ENCODE results near the gene COBL.
A peak's percentile ranks its signal among the peaks of the same experiment; 100 is the strongest.

The COBL gene

DNA sequence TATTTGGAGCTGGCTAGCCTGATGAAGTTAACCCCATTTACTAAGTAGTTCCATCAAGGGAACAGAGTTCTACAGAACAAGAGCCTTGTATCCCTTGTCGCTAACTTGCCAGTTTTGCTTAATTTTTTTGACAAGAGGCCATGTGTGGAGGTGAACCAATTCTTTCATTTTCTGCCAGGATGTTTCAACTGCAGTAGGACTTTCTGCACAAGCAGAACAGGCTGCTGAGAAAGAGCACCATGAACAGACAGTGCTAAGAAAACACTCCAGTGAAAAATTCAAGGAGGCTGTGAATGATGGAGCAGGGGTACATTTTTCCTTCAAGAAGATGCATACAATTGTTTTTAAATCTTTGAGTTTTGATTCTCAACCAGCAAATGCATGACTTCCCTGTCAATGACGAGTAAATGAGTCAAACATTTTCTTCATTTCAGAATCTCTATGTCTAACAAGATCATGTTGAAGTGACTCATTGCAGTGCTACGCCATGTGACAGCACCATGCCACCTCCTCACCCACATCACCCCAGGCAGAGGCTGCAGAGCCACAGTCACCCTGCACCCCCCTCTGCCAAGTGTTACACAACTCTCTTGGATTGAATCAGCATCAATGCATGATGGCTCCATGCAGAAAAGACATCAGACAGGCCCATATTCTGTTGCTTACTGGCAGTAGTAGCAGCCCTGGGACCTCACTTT is 193.1 kb downstream of the COBL start:
- Histone ChIP-seq H4K20me1 (ENCODE audit: insufficient read depth, low read length, poor library complexity, severe bottlenecking) (no peaks in the 10 kb centered on the region), H3K79me2 (ENCODE audit: insufficient read depth, low read length) (no peaks in the 10 kb centered on the region), H3K9me3 (ENCODE audit: insufficient read depth, low read depth, low read length) (no peaks in the 10 kb centered on the region), H3K4me3 (ENCODE audit: low read length, poor library complexity, severe bottlenecking) (no peak overlapping the region), H3K4me1 (ENCODE audit: insufficient read depth, low read length, poor library complexity, severe bottlenecking) (peaks cover 42% of the 10 kb centered on the region), H3K9me2 (replicated peaks; ENCODE audit: low read depth, low read length) (no peaks in the 10 kb centered on the region), H3K27me3 (ENCODE audit: insufficient read depth, low read length, poor library complexity, severe bottlenecking) (no peaks in the 10 kb centered on the region), H3K9ac (ENCODE audit: low read depth, low read length, poor library complexity, severe bottlenecking) (peak overlapping the region; percentile 72), H2AFZ (ENCODE audit: low read length) (peak overlapping the region; percentile 5; the same call in 1 of the 2 replicates), H3F3A (ENCODE audit: low read depth) (peaks cover 7% of the 10 kb centered on the region), H3K36me3 (ENCODE audit: insufficient read depth, low read length) (no peaks in the 10 kb centered on the region), H3K4me2 (ENCODE audit: low read depth, low read length, poor library complexity, severe bottlenecking) (peak overlapping the region; percentile 83)
- TF ChIP-seq, protein P1, sequence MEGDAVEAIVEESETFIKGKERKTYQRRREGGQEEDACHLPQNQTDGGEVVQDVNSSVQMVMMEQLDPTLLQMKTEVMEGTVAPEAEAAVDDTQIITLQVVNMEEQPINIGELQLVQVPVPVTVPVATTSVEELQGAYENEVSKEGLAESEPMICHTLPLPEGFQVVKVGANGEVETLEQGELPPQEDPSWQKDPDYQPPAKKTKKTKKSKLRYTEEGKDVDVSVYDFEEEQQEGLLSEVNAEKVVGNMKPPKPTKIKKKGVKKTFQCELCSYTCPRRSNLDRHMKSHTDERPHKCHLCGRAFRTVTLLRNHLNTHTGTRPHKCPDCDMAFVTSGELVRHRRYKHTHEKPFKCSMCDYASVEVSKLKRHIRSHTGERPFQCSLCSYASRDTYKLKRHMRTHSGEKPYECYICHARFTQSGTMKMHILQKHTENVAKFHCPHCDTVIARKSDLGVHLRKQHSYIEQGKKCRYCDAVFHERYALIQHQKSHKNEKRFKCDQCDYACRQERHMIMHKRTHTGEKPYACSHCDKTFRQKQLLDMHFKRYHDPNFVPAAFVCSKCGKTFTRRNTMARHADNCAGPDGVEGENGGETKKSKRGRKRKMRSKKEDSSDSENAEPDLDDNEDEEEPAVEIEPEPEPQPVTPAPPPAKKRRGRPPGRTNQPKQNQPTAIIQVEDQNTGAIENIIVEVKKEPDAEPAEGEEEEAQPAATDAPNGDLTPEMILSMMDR (conservative IDR thresholded peaks at IDR 0.05; ENCODE audit: low read length), result no peak
- TF ChIP-seq EZH2phosphoT487 (IDR thresholded peaks at IDR 0.05; ENCODE audit: borderline replicate concordance), result no peak

DNA sequence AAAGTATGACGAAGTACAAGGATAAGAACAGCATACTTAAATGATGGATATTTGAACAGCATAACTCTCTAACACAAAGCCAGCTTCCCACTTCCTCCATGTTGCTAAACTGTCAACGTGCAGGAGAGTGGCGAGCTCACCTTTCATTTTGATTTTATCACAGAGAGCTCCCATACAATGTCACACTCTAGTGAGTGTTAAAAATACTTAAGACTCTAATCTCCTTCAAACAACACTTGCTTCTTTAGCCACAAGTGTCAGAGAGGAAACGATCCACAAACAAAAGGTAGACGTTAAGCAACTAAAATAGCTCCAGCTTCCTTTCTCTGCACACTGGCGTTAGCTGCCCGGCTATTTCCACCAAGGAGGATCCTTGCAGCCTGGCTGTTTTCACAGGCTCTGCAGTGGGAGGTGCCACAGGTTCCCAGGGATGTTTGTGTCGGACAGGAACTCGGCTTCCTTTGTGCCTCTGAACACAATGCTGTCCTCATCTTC is 194.6 kb downstream of the COBL start:
- Histone ChIP-seq H3K9me2 (replicated peaks; ENCODE audit: low read depth, low read length) (no peaks in the 10 kb centered on the region), H3K4me3 (ENCODE audit: low read length, poor library complexity, severe bottlenecking) (peak overlapping the region; percentile 67), H3K79me2 (ENCODE audit: insufficient read depth, low read length) (no peaks in the 10 kb centered on the region), H3K36me3 (ENCODE audit: insufficient read depth, low read length) (no peaks in the 10 kb centered on the region), H3F3A (ENCODE audit: low read depth) (peaks cover 7% of the 10 kb centered on the region), H3K4me1 (ENCODE audit: insufficient read depth, low read length, poor library complexity, severe bottlenecking) (peaks cover 42% of the 10 kb centered on the region), H3K9ac (ENCODE audit: low read depth, low read length, poor library complexity, severe bottlenecking) (peak overlapping the region; percentile 72), H4K20me1 (ENCODE audit: insufficient read depth, low read length, poor library complexity, severe bottlenecking) (no peaks in the 10 kb centered on the region), H3K9me3 (ENCODE audit: insufficient read depth, low read depth, low read length) (no peaks in the 10 kb centered on the region), H2AFZ (ENCODE audit: low read length) (peak overlapping the region; percentile 24), H3K4me2 (ENCODE audit: low read depth, low read length, poor library complexity, severe bottlenecking) (peak overlapping the region; percentile 83), H3K27me3 (ENCODE audit: insufficient read depth, low read length, poor library complexity, severe bottlenecking) (no peaks in the 10 kb centered on the region)
- no peak for TF ChIP-seq EZH2phosphoT487 (IDR thresholded peaks at IDR 0.05; ENCODE audit: borderline replicate concordance)
- TF ChIP-seq, protein P1 (conservative IDR thresholded peaks at IDR 0.05; ENCODE audit: low read length), result no peak

DNA sequence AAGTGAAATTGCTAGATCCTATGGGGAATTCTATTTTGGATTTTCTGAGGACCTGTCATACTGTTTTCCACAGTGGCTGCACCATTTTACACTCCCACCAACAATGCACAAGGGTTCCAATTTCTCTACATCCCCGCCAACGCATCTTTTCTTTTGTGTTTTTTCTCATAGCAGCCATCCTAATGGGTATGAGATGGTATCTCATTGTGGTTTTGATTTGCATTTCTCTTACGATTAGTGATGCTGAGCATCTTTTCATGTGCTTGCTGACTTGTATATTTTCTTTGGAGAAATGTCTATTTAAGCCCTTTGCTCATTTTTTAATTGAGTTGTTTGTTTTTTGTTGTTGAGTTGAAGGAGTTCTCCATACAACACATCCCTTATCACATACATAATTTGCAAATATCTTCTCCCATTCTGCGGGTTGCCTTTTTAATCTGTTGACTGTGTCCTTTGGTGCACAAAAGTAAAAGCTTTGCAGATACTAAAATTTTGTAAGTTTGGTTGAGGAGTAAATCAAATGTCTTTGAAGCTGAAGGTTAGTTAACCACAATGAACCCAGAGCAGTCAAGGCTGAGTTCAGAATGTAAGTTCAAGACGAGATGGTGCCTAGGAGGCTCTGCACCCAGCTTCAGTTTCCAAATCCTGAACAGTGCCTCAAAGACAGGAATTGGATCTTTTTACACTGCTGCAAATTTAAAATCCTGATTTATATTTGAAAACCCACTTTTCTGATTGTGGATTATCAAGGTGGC is 195.4 kb downstream of the COBL start:
- Histone ChIP-seq H3K36me3 (ENCODE audit: insufficient read depth, low read length) (no peaks in the 10 kb centered on the region), H3K9ac (ENCODE audit: low read depth, low read length, poor library complexity, severe bottlenecking) (peak overlapping the region; percentile 72), H2AFZ (ENCODE audit: low read length) (peak overlapping the region; percentile 24), H3K9me3 (ENCODE audit: insufficient read depth, low read depth, low read length) (no peaks in the 10 kb centered on the region), H3K4me3 (ENCODE audit: low read length, poor library complexity, severe bottlenecking) (peak overlapping the region; percentile 67), H3K4me1 (ENCODE audit: insufficient read depth, low read length, poor library complexity, severe bottlenecking) (peaks cover 42% of the 10 kb centered on the region), H3F3A (ENCODE audit: low read depth) (peaks cover 7% of the 10 kb centered on the region), H3K4me2 (ENCODE audit: low read depth, low read length, poor library complexity, severe bottlenecking) (peak overlapping the region; percentile 83), H3K79me2 (ENCODE audit: insufficient read depth, low read length) (no peaks in the 10 kb centered on the region), H3K9me2 (replicated peaks; ENCODE audit: low read depth, low read length) (no peaks in the 10 kb centered on the region), H4K20me1 (ENCODE audit: insufficient read depth, low read length, poor library complexity, severe bottlenecking) (no peaks in the 10 kb centered on the region), H3K27me3 (ENCODE audit: insufficient read depth, low read length, poor library complexity, severe bottlenecking) (no peaks in the 10 kb centered on the region)
- no peak for TF ChIP-seq EZH2phosphoT487 (IDR thresholded peaks at IDR 0.05; ENCODE audit: borderline replicate concordance)
- TF ChIP-seq, protein P1 (conservative IDR thresholded peaks at IDR 0.05; ENCODE audit: low read length), result no peak

Data from Loucy (cell line).